Activated naive CD8-positive, alpha-beta T cell treated with anti-CD3 and anti-CD28 coated beads, Interleukin-2, amount 10 ng/mL, durations not matched to agents 7 days and 5 days (primary cell): ENCODE results near the gene C4orf17. TPM values are rescaled to one million over a fixed set of nuclear protein-coding genes. Genes with fewer than 3 reads are reported as not detected.
"Not testable (repeated sequence)": the region's sequence is repeated elsewhere in the genome, so short reads cannot be mapped to it uniquely, and the experiment has no call there.

Source experiments
- ATAC-seq: fragments of 150-1000 bp; cut with Tn5 transposase; one replicate; pipeline ENCODE4 v1.10.0; 2021; ENCODE audit warnings: low read depth, moderate library complexity
- POLR2A ChIA-PET: fragments of 350-600 bp; sonication (Branson Sonifier 250); formaldehyde crosslinking; loops from one replicate; lab custom pipeline; 2021; ENCODE audit warnings: antibody characterized with exemption; lab: Charles Lee
- DNase-seq: peaks from one replicate; pipeline ENCODE4 v3.0.0; 2021
- H3K27ac Mint-ChIP-seq: one replicate; pipeline ENCODE4 v1.8.0; 2022; ENCODE audit warnings: mild to moderate bottlenecking, mixed read lengths
- H3K27me3 Mint-ChIP-seq: one replicate; pipeline ENCODE4 v1.8.0; 2022; ENCODE audit warnings: mild to moderate bottlenecking, moderate library complexity, mixed read lengths
- H3K36me3 Mint-ChIP-seq: one replicate; pipeline ENCODE4 v1.8.0; 2021; ENCODE audit warnings: mild to moderate bottlenecking, mixed read lengths
- H3K4me1 Mint-ChIP-seq: one replicate; pipeline ENCODE4 v1.8.0; 2021; ENCODE audit warnings: mixed read lengths
- H3K4me3 Mint-ChIP-seq: one replicate; pipeline ENCODE4 v1.8.0; 2022; ENCODE audit warnings: mild to moderate bottlenecking, moderate library complexity, mixed read lengths
- H3K9me3 Mint-ChIP-seq: one replicate; pipeline ENCODE4 v1.8.0; 2021; ENCODE audit warnings: mixed read lengths
- total RNA-seq, 2 experiments: library from RNA; stranded (reverse); gene quantifications; one replicate each; pipeline ENCODE4 v1.2.3, GENCODE V29; 2021

C4orf17 gene
- total RNA-seq, 2 experiments from 2014 or later: not detected

DNA sequence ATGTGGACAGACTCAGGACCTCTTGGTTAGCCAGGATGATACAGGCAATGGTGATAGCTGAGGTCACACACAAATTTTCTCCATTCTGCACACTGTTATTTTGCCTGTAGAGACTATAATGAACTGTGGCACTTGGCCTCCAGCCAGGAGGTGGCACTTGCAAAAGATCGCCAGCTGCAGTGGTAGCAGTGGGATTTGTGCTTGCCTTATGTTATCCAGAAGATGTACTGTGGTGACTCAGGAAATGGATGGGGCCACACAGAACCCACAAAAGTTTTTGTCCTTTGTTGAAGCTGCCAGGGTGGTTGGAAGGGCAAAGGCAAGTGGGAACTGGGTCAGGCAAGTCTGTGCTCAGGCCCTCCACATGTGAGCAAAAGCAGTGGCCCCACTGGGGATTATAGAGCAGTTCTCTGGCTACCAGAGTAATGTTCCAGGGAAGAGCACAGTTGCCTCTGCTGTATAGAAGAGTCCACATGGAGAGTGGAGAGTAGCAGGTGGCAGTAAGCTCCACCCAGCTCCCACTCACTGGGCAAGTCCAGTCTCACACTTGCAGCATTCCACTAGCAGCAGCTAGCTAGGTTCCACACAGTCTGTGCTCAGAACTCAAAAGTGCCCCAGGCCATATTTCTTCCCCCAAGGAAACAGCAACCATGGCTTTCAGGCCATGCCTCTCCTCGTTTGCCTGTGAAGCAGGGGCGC, 5.9 kb upstream of the C4orf17 start:
- no peak for ATAC-seq
- POLR2A ChIA-PET: no interaction called here
- H3K27ac Mint-ChIP-seq: no peak overlapping the region
- peaks cover 4% of the 10 kb centered on the region for H3K9me3 Mint-ChIP-seq
- DNase-seq: no peak
- no peak overlapping the region for H3K4me3 Mint-ChIP-seq
- H3K27me3 Mint-ChIP-seq: no peaks in the 10 kb centered on the region
- peaks cover 3% of the 10 kb centered on the region for H3K36me3 Mint-ChIP-seq
- H3K4me1 Mint-ChIP-seq: peaks cover 23% of the 10 kb centered on the region

GRCh38 chr4:99506781-99507180, 4.0 kb upstream of the C4orf17 start:
- H3K4me3 Mint-ChIP-seq: no peak overlapping the region
- no peak for DNase-seq

GRCh38 chr4:99507349-99507748, 3.5 kb upstream of the C4orf17 start:
- Mint-ChIP-seq H3K27ac (peak overlapping the region; percentile 86), H3K4me3 (peak overlapping the region; percentile 49), H3K27me3 (peaks cover 2% of the 10 kb centered on the region), H3K9me3 (peaks cover 6% of the 10 kb centered on the region), H3K36me3 (peaks cover 4% of the 10 kb centered on the region), H3K4me1 (peaks cover 23% of the 10 kb centered on the region)
- POLR2A ChIA-PET: interaction anchor here (0.6 to 1.4 kb wide), 4 partner anchors 56 to 443 kb away, joined by 4 to 7 read pairs (median 4); partner anchors contain the start of genes ADH5 and TRMT10A
- ATAC-seq (peak; percentile 27), DNase-seq (no peak)

More at GRCh38 chr4:99506781-99507180, 4.0 kb upstream of the C4orf17 start:
- peaks cover 6% of the 10 kb centered on the region for H3K9me3 Mint-ChIP-seq
- POLR2A ChIA-PET: no interaction called here
- H3K36me3 Mint-ChIP-seq: peaks cover 4% of the 10 kb centered on the region
- ATAC-seq: no peak
- peaks cover 23% of the 10 kb centered on the region for H3K4me1 Mint-ChIP-seq
- peak overlapping the region; percentile 86 for H3K27ac Mint-ChIP-seq
- peaks cover 2% of the 10 kb centered on the region for H3K27me3 Mint-ChIP-seq

- POLR2A ChIA-PET: interaction anchor here (0.6 to 1.4 kb wide), 4 partner anchors 56 to 443 kb away, joined by 4 to 7 read pairs (median 4); partner anchors contain the start of genes ADH5 and TRMT10A
- peaks cover 6% of the 10 kb centered on the region for H3K9me3 Mint-ChIP-seq
- H3K27me3 Mint-ChIP-seq: peaks cover 2% of the 10 kb centered on the region
- H3K36me3 Mint-ChIP-seq: peaks cover 4% of the 10 kb centered on the region
- DNase-seq (no peak), ATAC-seq (peak; percentile 97)
- H3K4me1 Mint-ChIP-seq: peaks cover 23% of the 10 kb centered on the region
- H3K27ac Mint-ChIP-seq: peak overlapping the region; percentile 86
- H3K4me3 Mint-ChIP-seq: peak overlapping the region; percentile 49
Observed at GRCh38 chr4:99507762-99508161, 3.1 kb upstream of the C4orf17 start.

DNA sequence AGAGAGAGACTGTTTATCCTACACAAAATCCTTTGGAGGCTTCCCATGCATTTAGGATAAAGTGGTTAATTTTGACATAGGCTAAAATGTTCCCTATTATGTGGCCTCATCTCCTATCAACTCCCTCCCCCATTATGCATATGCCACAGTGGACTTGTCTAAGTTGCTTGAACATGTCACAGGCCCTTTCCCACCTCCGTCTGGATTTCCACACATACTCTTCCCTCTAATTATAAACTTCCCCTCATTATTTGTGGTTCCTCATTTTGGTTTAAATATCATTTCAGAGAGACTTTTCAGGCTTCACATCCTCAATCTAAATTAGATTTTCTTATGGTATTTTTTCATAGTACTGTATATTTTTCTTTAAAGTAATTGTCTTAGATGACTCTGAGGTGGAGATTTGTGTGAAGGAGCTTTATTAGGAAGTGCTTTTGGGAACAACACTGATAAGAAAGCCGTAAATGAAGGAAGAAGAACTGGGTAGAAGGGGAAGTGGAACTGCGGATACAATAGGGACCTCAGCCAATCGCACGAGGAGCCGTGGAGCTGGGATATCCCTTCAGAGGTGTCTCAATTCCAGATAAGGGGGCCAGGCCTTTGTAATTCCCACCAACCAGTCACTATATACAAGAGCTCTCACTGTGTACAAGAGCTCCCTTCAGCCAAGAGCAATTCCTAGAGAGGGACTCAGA, 7.9 kb downstream of the C4orf17 start:
- DNase-seq (no peak), ATAC-seq (no peak)
- no peaks in the 10 kb centered on the region for H3K9me3 Mint-ChIP-seq
- POLR2A ChIA-PET: no interaction called here
- no peak overlapping the region for H3K4me3 Mint-ChIP-seq
- H3K36me3 Mint-ChIP-seq: no peaks in the 10 kb centered on the region
- H3K27me3 Mint-ChIP-seq: no peaks in the 10 kb centered on the region
- H3K27ac Mint-ChIP-seq: no peak overlapping the region
- H3K4me1 Mint-ChIP-seq: no peaks in the 10 kb centered on the region

DNA sequence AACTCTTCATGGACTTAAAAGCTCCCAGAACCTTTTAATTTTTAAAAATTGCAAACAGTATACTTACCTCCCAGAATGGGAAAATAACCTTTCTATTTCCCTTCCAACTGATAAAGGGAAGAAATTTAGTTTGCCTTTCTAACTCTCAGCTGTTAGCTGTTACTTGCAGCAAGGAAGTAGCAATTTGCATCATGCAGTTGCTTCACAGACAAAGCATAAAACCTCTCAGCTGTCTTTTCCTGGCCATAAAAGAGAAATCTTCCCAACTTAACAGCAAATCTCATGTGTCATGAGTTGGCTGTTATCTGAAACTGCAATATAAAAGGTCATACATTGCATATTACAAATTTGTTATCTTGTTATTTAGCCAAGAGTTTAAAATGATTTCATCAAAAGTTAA, 18.4 kb downstream of the C4orf17 start:
- Mint-ChIP-seq H3K36me3 (no peaks in the 10 kb centered on the region), H3K4me1 (no peaks in the 10 kb centered on the region), H3K27ac (no peak overlapping the region), H3K4me3 (no peak overlapping the region), H3K9me3 (no peaks in the 10 kb centered on the region), H3K27me3 (peaks cover 3% of the 10 kb centered on the region)
- POLR2A ChIA-PET: no interaction called here
- ATAC-seq (no peak), DNase-seq (no peak)

DNA sequence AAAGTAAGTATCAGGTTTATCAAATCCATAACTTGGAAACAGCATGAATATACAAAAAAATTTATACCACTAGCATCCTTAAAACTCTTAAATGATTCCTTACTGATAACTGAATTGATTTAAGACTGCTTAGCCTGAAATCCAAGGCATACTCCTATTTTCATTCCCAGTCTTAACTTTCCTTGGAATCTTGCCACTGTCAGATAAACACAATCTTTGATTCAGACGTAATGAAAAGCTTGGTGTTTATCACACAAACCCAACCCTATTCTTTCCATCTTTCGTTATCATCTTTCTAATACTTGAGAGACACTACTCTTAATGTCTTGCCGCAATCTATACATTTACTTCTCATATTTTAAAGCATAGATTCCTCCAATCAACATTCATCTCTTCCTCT, 19.1 kb downstream of the C4orf17 start:
- POLR2A ChIA-PET: no interaction called here

GRCh38 chr4:99534699-99535098, 23.9 kb downstream of the C4orf17 start:
- H3K4me3 Mint-ChIP-seq, H3K27ac Mint-ChIP-seq, H3K27me3 Mint-ChIP-seq, DNase-seq, H3K9me3 Mint-ChIP-seq, POLR2A ChIA-PET, H3K36me3 Mint-ChIP-seq, ATAC-seq, H3K4me1 Mint-ChIP-seq: not testable (repeated sequence)

More for the DNA sequence above, 19.1 kb downstream of the C4orf17 start:
- H3K9me3 Mint-ChIP-seq: no peaks in the 10 kb centered on the region
- no peaks in the 10 kb centered on the region for H3K36me3 Mint-ChIP-seq
- DNase-seq (no peak), ATAC-seq (no peak)
- H3K4me3 Mint-ChIP-seq: no peak overlapping the region
- H3K27me3 Mint-ChIP-seq: peaks cover 3% of the 10 kb centered on the region
- no peak overlapping the region for H3K27ac Mint-ChIP-seq
- H3K4me1 Mint-ChIP-seq: no peaks in the 10 kb centered on the region

GRCh38 chr4:99536271-99536670, 25.4 kb downstream of the C4orf17 start:
- DNase-seq: no peak
- POLR2A ChIA-PET: no interaction called here
- Mint-ChIP-seq H3K27me3 (peaks cover 3% of the 10 kb centered on the region), H3K36me3 (no peaks in the 10 kb centered on the region), H3K4me3 (no peak overlapping the region), H3K27ac (no peak overlapping the region), H3K4me1 (no peaks in the 10 kb centered on the region), H3K9me3 (no peaks in the 10 kb centered on the region)
- no peak for ATAC-seq

DNA sequence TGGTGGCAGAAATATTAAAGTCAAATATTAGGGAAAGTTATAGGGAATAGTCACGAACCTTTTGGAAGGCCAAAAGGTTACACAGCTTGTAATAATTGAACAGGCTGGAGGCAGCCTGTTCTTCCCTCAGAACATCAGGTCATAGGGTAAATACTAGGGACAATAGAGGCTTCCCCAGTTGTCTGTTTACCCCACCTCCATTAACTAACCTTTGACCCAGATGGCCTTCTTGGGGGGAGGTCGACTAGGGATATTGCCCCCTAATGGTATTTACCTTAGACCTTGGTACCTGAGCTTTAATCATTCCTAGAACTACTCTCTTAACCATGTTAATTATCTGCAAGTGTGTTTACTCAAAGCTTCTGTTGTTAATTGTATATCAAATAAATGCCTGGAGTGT, 26.0 kb downstream of the C4orf17 start:
- Mint-ChIP-seq H3K4me1 (no peaks in the 10 kb centered on the region), H3K9me3 (no peaks in the 10 kb centered on the region), H3K4me3 (no peak overlapping the region), H3K27ac (no peak overlapping the region), H3K36me3 (no peaks in the 10 kb centered on the region), H3K27me3 (peaks cover 6% of the 10 kb centered on the region)
- no peak for DNase-seq
- ATAC-seq: no peak
- POLR2A ChIA-PET: no interaction called here

GRCh38 chr4:99537674-99538073, 26.9 kb downstream of the C4orf17 start:
- DNase-seq (no peak), ATAC-seq (no peak)
- POLR2A ChIA-PET: no interaction called here
- Mint-ChIP-seq H3K4me3 (no peak overlapping the region), H3K9me3 (peaks cover 2% of the 10 kb centered on the region), H3K36me3 (no peaks in the 10 kb centered on the region), H3K27ac (no peak overlapping the region), H3K27me3 (peaks cover 6% of the 10 kb centered on the region), H3K4me1 (no peaks in the 10 kb centered on the region)

- peaks cover 6% of the 10 kb centered on the region for H3K27me3 Mint-ChIP-seq
- H3K9me3 Mint-ChIP-seq: peaks cover 2% of the 10 kb centered on the region
- POLR2A ChIA-PET: no interaction called here
- no peak overlapping the region for H3K27ac Mint-ChIP-seq
- no peaks in the 10 kb centered on the region for H3K4me1 Mint-ChIP-seq
- no peaks in the 10 kb centered on the region for H3K36me3 Mint-ChIP-seq
- DNase-seq: no peak
- no peak overlapping the region for H3K4me3 Mint-ChIP-seq
- no peak for ATAC-seq
Observed at GRCh38 chr4:99540277-99540939, 29.6 kb downstream of the C4orf17 start.

GRCh38 chr4:99552872-99553271, 42.1 kb downstream of the C4orf17 start:
- H3K36me3 Mint-ChIP-seq: no peaks in the 10 kb centered on the region
- H3K4me3 Mint-ChIP-seq: no peak overlapping the region
- no peak for DNase-seq
- no peaks in the 10 kb centered on the region for H3K9me3 Mint-ChIP-seq
- no peak overlapping the region for H3K27ac Mint-ChIP-seq
- ATAC-seq: no peak
- POLR2A ChIA-PET: no interaction called here
- H3K27me3 Mint-ChIP-seq: no peaks in the 10 kb centered on the region
- H3K4me1 Mint-ChIP-seq: no peaks in the 10 kb centered on the region
